ENCODE measurements around the gene CREBZF. TPM values are rescaled to one million over a fixed set of nuclear protein-coding genes. Genes with fewer than 3 reads are reported as not detected.

CREBZF gene, protein sequence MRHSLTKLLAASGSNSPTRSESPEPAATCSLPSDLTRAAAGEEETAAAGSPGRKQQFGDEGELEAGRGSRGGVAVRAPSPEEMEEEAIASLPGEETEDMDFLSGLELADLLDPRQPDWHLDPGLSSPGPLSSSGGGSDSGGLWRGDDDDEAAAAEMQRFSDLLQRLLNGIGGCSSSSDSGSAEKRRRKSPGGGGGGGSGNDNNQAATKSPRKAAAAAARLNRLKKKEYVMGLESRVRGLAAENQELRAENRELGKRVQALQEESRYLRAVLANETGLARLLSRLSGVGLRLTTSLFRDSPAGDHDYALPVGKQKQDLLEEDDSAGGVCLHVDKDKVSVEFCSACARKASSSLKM
- 151 TPM for total RNA-seq

DNA sequence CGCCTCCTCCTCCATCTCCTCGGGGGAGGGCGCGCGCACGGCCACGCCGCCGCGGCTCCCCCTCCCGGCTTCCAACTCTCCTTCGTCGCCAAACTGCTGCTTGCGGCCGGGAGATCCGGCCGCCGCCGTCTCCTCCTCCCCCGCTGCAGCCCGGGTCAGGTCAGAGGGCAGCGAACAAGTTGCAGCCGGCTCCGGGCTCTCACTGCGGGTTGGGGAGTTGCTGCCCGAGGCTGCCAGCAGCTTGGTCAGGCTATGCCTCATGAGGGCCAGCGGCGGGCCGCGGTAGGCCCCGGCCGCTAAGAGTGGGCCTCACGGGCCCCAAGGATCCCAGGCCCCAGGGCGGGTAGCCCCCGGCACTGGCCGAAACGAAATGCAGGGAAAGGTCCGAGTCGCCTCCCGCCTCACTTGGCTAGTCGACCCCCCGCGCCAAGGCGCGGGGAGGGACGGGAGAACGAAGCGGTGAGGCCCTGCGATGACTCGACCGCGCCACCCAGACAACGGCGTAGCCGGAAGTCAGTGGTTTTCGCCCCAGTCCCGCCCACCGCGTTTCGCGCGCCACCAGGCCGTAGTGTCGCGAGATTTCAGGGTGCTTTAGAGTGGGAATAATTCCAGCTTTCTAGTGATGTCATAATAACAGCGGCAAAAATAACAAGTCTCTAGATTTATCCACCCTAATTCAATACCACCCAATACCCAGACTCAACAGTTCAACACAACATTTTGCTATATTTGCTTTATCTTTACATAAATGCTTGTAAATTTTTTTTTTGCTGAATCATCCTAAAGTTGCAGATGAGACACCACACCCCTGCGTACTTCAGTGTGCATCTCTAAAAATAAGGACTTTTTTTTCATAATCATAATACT lies at the start of gene CREBZF:
Gene CREBZF, minus strand, starts transcription at position 515 of the 867 bp plus-strand sequence. Its CDS starts 254 bp downstream, at position 261.

DNA sequence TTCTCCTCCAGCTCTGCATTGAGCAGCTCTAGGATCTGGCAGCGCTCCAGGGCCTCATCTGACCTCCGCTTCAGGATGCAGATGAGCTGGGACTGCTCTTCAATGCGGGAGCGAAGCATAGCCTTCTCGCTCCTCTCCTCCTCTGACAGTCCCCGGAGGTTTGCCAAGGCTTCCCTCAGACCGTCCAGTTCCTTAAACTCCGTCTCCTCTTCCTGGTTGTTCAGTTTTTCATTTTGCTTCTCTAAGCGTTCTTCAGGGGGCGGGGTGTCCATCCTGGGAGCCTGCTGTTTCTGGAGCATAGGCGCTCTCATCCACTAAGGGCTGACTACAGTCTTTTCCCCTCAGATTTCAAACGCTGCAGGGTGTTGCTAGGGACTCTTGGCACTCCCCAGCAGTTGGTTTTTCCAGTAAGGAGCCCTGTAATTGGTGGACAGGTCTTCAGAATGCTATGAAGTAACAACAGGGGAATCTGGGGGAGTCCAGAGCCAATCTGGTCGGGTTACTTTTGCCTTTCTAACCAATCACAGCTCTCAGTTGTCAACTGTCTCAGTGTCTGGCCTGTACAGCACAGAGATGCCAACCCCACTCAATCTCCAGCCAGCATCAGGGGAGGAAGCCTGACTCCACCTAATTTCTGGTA lies 21.0 kb upstream of the CREBZF start, which contains the start of gene CCDC89:
Gene CCDC89, minus strand, starts transcription at position 376 of the 640 bp plus-strand sequence. Its CDS starts 65 bp downstream, at position 311.

DNA sequence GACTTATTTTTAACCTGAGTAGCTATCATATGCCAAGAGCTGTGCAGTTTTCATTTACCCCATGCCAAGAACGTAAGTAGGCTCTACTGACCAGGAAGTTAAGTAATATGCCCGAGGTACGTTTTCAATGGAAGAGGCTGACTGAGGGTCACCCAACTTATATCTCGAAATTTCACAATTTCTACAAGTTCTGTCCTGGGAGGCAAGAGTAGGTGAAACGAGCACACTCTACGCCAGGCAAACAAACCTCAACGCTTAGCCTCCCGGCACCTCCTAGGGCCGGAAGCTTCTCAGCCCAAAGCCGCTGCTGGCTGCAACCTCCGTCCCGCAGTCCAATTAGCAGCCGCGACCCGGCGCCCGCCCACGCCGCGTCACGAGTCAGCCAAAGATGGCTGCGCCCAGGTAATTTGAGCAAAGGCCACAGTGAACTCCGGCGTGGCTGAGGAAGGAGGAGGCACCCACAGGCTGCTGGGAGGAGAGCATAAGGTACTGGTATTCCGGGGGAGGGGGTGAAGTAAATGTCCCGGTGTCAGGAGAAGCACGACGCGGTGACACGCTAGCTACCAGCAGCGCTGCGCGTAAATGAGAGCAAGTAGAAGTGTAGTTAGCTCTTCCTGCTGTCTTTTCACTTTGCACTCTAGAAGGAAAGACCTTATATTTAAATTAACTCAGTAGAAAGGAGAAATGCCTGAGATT lies 17.2 kb downstream of the CREBZF start, which contains the start of gene TMEM126A:
Gene TMEM126A, plus strand, starts transcription at position 364 of the 696 bp plus-strand sequence. CDS start 2,289 bp downstream, outside the sequence.

DNA sequence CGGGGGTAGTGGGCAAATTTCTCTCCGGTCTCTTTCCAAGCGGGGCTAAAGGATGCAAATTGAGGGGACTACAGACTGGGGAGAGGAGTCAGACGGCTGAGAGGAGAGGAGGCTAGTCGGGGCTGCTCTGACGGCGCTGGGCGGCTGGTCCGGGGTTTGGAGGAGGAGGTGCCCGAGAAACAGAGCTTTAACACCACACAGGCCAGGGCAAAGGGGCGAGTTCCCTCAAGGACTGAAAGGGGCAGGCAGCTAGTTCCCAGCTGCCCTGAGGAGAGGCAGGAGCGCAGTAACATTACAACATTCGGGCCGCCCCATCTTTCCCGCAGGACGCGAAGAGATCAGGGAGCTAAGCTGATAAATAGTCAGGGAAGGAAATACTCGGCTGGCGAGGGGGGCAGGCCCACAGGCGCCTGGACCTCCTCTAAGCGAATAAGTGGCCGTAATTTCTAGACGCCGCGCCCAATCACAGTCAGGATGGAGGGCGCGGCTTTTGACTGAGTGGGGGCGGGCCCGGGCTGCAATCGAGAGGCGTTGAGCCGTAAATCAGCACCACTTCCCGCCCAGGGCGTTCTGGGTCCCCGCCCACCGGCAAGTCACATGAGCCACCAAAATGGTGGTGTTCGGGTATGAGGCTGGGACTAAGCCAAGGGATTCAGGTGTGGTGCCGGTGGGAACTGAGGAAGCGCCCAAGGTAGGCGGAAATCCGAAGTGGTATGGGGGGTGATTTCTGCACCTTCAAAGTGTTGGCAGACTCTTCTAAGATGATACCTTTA lies 36.7 kb downstream of the CREBZF start, which contains the start of gene TMEM126B:
Gene TMEM126B, plus strand, starts transcription at position 596 of the 773 bp plus-strand sequence. Its CDS starts 15 bp downstream, at position 611.

GRCh38 chr11:85627332-85627997 lies 37.5 kb downstream of the CREBZF start, which contains the start of gene DLG2:
Gene DLG2, minus strand, starts transcription at chr11:85627344.

Other genes with a start within 250 kb of the CREBZF start
- gene DLG2, start 37.8 kb downstream of the CREBZF start, total RNA-seq = 482 TPM
- 27.2 TPM for gene TMEM126B, start 36.5 kb downstream of the CREBZF start, total RNA-seq
- gene TMEM126A, start 17.2 kb downstream of the CREBZF start, total RNA-seq = 17.8 TPM
- 0.63 TPM for gene CCDC89, start 21.1 kb upstream of the CREBZF start, total RNA-seq
- 7.2 TPM for gene SYTL2, start 146.0 kb upstream of the CREBZF start, total RNA-seq
- not detected for gene CCDC83, start 190.3 kb upstream of the CREBZF start, total RNA-seq